Trophoblast cell (in vitro differentiated cells and primary cell): ENCODE measurements around the gene SH3BP5.
"Not testable (repeated sequence)": the region's sequence is repeated elsewhere in the genome, so short reads cannot be mapped to it uniquely, and the experiment has no call there.

Experiments used
- DNase-seq, 2 donors: peaks; one replicate each; pipeline ENCODE4 v3.0.0-alpha.2; 2016
- H2AFZ ChIP-seq: 2 replicates; pipeline ENCODE4 v1.6.1; 2013; ENCODE audit warnings: low read length, moderate library complexity, mild to moderate bottlenecking; ENCODE audit not compliant: insufficient read depth, poor library complexity
- H2AK5ac ChIP-seq: 2 replicates; pipeline ENCODE4 v1.6.1; 2013; ENCODE audit warnings: mild to moderate bottlenecking, low read length
- H2BK120ac ChIP-seq: 2 replicates; pipeline ENCODE4 v1.6.1; 2013; ENCODE audit warnings: low read length, mild to moderate bottlenecking, moderate library complexity; ENCODE audit not compliant: insufficient read depth, poor library complexity
- H2BK12ac ChIP-seq: 2 replicates; pipeline ENCODE4 v1.6.1; 2013; ENCODE audit warnings: mild to moderate bottlenecking, low read length, moderate library complexity
- H2BK5ac ChIP-seq: 2 replicates; pipeline ENCODE4 v1.6.1; 2013; ENCODE audit warnings: low read length, low read depth, moderate library complexity, mild to moderate bottlenecking; ENCODE audit not compliant: poor library complexity
- H3K14ac ChIP-seq: 2 replicates; pipeline ENCODE4 v1.6.1; 2013; ENCODE audit warnings: mild to moderate bottlenecking, low read length
- H3K18ac ChIP-seq: 2 replicates; pipeline ENCODE4 v1.6.1; 2013; ENCODE audit warnings: mild to moderate bottlenecking, low read length
- H3K23ac ChIP-seq: 2 replicates; pipeline ENCODE4 v1.6.1; 2013; ENCODE audit warnings: low read length
- H3K27ac ChIP-seq: 2 replicates; pipeline ENCODE4 v1.5.1; 2013; ENCODE audit warnings: low read depth, mild to moderate bottlenecking, inconsistent platforms, low read length, moderate library complexity
- H3K27me3 ChIP-seq: 2 replicates; pipeline ENCODE4 v1.6.1; 2013; ENCODE audit warnings: inconsistent platforms, mild to moderate bottlenecking, low read length, moderate library complexity; ENCODE audit not compliant: insufficient read depth
- H3K36me3 ChIP-seq, 2 experiments: 1 replicate in 1 of 2; 2 replicates in 1 of 2; pipeline ENCODE4 v1.6.1; 2013; ENCODE audit warnings: low read length in 2 of 2, mild to moderate bottlenecking in 2 of 2, moderate library complexity in 1 of 2; ENCODE audit not compliant: insufficient read depth in 2 of 2, control insufficient read depth in 1 of 2
- H3K4ac ChIP-seq: 2 replicates; pipeline ENCODE4 v1.6.1; 2013; ENCODE audit warnings: low read depth, mild to moderate bottlenecking, low read length, moderate library complexity
- H3K4me1 ChIP-seq, 2 experiments: 1 replicate in 1 of 2; 2 replicates in 1 of 2; pipeline ENCODE4 v1.6.1; 2013; ENCODE audit warnings: low read length in 2 of 2, mild to moderate bottlenecking in 2 of 2, moderate library complexity in 1 of 2; ENCODE audit not compliant: insufficient read depth in 2 of 2, control insufficient read depth in 1 of 2
- H3K4me2 ChIP-seq: 2 replicates; pipeline ENCODE4 v1.6.1; 2013; ENCODE audit warnings: inconsistent platforms, mild to moderate bottlenecking, low read length, moderate library complexity
- H3K4me3 ChIP-seq: 2 replicates; pipeline ENCODE4 v1.5.1; 2013; ENCODE audit warnings: mild to moderate bottlenecking, low read depth, low read length, inconsistent platforms
- H3K79me1 ChIP-seq: one replicate; pipeline ENCODE4 v1.6.1; 2013; ENCODE audit warnings: low read length
- H3K79me2 ChIP-seq: 2 replicates; pipeline ENCODE4 v1.6.1; 2013; ENCODE audit warnings: low read length, mild to moderate bottlenecking; ENCODE audit not compliant: control insufficient read depth, insufficient read depth, poor library complexity
- H3K9ac ChIP-seq: 2 replicates; pipeline ENCODE4 v1.6.1; 2013; ENCODE audit warnings: mild to moderate bottlenecking, low read length
- H3K9me3 ChIP-seq: 2 replicates; pipeline ENCODE4 v1.6.1; 2013; ENCODE audit warnings: low read depth, mild to moderate bottlenecking, control low read depth, inconsistent platforms, low read length; ENCODE audit not compliant: insufficient read depth
- H4K12ac ChIP-seq: 2 replicates; pipeline ENCODE4 v1.6.1; 2013; ENCODE audit warnings: low read depth, mild to moderate bottlenecking, low read length, moderate library complexity
- H4K8ac ChIP-seq: 2 replicates; pipeline ENCODE4 v1.6.1; 2013; ENCODE audit warnings: low read depth, mild to moderate bottlenecking, low read length, moderate library complexity
- H4K91ac ChIP-seq: one replicate; pipeline ENCODE4 v1.6.1; 2013; ENCODE audit warnings: low read depth, mild to moderate bottlenecking, low read length, moderate library complexity
- WGBS: extraction: QIAGEN DNeasy Blood & Tissue Kit; methylation state at CpG from one replicate; pipeline ENCODE4 v1.1.7; 2013; ENCODE audit warnings: missing lambda C conversion rate; ENCODE audit not compliant: insufficient read length, insufficient coverage; ENCODE audit errors: extremely low coverage; 5-methylcytosine and 5-hydroxymethylcytosine counted together

SH3BP5 gene

DNA sequence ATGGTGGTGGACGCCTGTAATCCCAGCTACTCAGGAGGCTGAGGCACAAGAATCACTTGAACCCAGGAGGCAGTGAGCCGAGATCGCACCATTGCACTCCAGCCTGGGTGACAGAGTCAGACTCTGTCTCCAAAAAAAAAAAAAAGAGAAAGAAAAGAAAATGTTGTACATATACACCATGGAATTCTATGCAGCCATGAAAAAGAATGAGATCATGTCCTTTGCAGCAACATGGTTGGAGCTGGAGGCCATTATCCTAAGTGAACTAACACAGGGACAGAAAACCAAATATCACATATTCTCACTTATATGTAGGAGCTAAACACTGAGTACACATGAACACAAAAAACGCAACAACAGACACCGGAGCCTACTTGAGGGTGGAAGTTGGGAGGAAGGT is 17.1 kb upstream of the SH3BP5 start:
- H3K23ac ChIP-seq, H3K4ac ChIP-seq, H3K36me3 ChIP-seq, H4K12ac ChIP-seq, H2AFZ ChIP-seq, H2BK12ac ChIP-seq, H2BK120ac ChIP-seq, H3K79me2 ChIP-seq, H3K14ac ChIP-seq, H3K27ac ChIP-seq, H3K18ac ChIP-seq, H3K79me1 ChIP-seq, H2BK5ac ChIP-seq, H3K27me3 ChIP-seq, H4K8ac ChIP-seq, H3K9me3 ChIP-seq, H4K91ac ChIP-seq, H3K4me2 ChIP-seq, H3K4me3 ChIP-seq, H2AK5ac ChIP-seq, DNase-seq, H3K9ac ChIP-seq, H3K4me1 ChIP-seq: not testable (repeated sequence)
- no CpG with 5 or more reads among the region's 5 CpGs for WGBS

DNA sequence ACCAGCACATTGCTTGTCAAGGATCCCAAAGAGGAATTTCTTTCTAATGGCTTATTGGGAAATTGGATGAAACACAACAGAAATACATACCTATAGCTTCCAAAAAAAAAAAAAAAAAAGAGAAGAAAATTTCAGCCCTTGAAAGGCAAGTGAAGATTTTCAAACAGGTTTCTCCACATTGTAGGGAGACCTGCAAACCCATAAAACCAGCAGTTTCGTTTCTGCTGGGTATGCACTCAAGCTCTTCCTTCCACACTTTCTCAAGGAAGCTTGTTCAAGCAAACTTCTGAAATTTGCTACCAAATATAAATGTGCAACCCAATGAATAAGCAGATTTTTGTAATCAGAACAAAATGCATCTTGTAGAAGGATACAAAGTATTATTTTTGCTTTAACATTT is 15.9 kb upstream of the SH3BP5 start:
- Histone ChIP-seq H3K27ac (peak overlapping the region; percentile 75), H3K79me2 (peaks cover 2% of the 10 kb centered on the region), H2AFZ (no peak overlapping the region), H3K14ac (no peak overlapping the region), H3K9me3 (peaks cover 7% of the 10 kb centered on the region), H3K4me2 (no peak overlapping the region), H3K36me3 (no peaks in the 10 kb centered on the region), H2AK5ac (no peak overlapping the region), H3K18ac (no peak overlapping the region), H3K23ac (no peak overlapping the region), H4K91ac (no peak overlapping the region), H3K4me1 (peaks cover 0 to 5% of the 10 kb centered on the region in 2 experiments), H3K79me1 (peaks cover 10% of the 10 kb centered on the region), H3K27me3 (no peaks in the 10 kb centered on the region), H4K12ac (no peak overlapping the region), H2BK5ac (no peak overlapping the region), H4K8ac (no peak overlapping the region), H3K9ac (no peak overlapping the region), H2BK120ac (no peak overlapping the region), H2BK12ac (no peak overlapping the region), H3K4ac (no peak overlapping the region), H3K4me3 (no peak overlapping the region)
- WGBS, result no CpG with 5 or more reads among the region's 1 CpG
- peak in 1 of 2 donors; percentile 65 for DNase-seq

DNA sequence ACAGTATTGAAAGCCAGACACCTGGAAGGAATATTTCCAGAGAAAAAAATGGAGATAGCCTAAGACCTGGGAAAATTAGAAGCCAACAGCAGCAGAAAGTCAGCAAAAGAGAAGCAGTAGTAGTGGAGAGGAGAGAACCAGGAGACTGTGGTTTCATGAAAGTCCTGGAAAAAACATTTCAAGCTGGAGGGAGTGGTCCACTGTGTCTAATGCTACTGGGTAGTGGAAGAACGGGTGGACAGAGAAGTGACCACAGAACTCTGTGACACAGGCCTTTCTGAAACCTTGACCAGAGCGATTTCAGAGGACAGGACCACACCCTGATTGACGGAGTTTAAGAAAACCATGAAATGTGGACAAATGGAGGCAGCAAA is 15.3 kb upstream of the SH3BP5 start:
- Histone ChIP-seq H3K4me3 (no peak overlapping the region), H3K9ac (no peak overlapping the region), H2BK120ac (peak overlapping the region; percentile 74), H3K27me3 (no peaks in the 10 kb centered on the region), H3K14ac (peak overlapping the region; percentile 73), H4K12ac (no peak overlapping the region), H3K27ac (peak overlapping the region; percentile 75), H3K79me2 (peaks cover 2% of the 10 kb centered on the region), H3K79me1 (peaks cover 10% of the 10 kb centered on the region), H2BK5ac (peak overlapping the region; percentile 83), H4K8ac (peak overlapping the region; percentile 32), H2AK5ac (peak overlapping the region; percentile 47), H3K9me3 (peaks cover 7% of the 10 kb centered on the region), H4K91ac (peak overlapping the region; percentile 8), H3K4me1 (peaks cover 0 to 5% of the 10 kb centered on the region in 2 experiments), H3K18ac (no peak overlapping the region), H3K23ac (no peak overlapping the region), H2AFZ (no peak overlapping the region), H3K36me3 (no peaks in the 10 kb centered on the region), H3K4ac (no peak overlapping the region), H3K4me2 (no peak overlapping the region), H2BK12ac (peak overlapping the region; percentile 90)
- WGBS, result no CpG with 5 or more reads among the region's 3 CpGs
- DNase-seq, result no peak

DNA sequence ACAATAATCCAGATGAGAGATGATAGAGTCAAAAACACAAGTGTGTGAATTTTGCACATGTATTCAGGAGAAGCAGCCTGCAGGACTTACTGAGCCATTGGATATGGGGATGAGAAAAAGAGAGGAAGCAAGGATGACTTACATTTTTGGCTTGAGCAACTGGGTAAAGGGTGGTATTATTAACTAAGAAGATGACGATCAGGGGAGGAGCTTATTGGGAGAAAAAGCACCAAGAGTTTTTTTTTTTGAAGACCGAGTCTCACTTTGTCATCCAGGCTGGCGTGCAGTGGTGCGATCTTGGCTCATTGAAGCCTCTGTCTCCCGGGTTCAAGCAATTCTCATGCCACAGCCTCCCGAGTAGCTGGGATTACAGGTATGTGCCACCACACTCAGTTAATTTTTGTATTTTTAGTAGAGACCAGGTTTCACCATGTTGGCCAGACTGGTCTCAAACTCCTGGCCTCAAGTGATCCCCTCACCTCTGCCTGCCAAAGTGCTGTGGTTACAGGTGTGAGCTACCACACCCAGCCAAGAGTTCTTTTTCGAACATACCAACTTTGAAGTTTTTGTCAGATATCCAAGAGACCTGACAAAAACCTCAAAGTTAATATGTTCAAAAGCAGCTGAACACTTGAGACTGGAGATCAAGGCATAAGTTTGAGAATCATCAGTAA is 14.8 kb upstream of the SH3BP5 start:
- H3K9me3 ChIP-seq, result peaks cover 7% of the 10 kb centered on the region
- H3K18ac ChIP-seq, result no peak overlapping the region
- H3K4ac ChIP-seq, result no peak overlapping the region
- peaks cover 0 to 5% of the 10 kb centered on the region in 2 experiments for H3K4me1 ChIP-seq
- H2AK5ac ChIP-seq, result no peak overlapping the region
- peak in 1 of 2 donors; percentile 78 for DNase-seq
- no peak overlapping the region for H4K12ac ChIP-seq
- H3K79me2 ChIP-seq, result peaks cover 2% of the 10 kb centered on the region
- H2BK5ac ChIP-seq, result peak overlapping the region; percentile 83
- H4K8ac ChIP-seq, result no peak overlapping the region
- H3K36me3 ChIP-seq, result no peaks in the 10 kb centered on the region
- H3K79me1 ChIP-seq, result peaks cover 11% of the 10 kb centered on the region
- no peak overlapping the region for H2BK12ac ChIP-seq
- H3K14ac ChIP-seq, result peak overlapping the region; percentile 54
- no peak overlapping the region for H3K4me2 ChIP-seq
- no peaks in the 10 kb centered on the region for H3K27me3 ChIP-seq
- no peak overlapping the region for H3K9ac ChIP-seq
- H3K4me3 ChIP-seq, result no peak overlapping the region
- H2AFZ ChIP-seq, result no peak overlapping the region
- H2BK120ac ChIP-seq, result peak overlapping the region; percentile 57
- no peak overlapping the region for H3K23ac ChIP-seq
- H3K27ac ChIP-seq, result peak overlapping the region; percentile 75
- WGBS, result no CpG with 5 or more reads among the region's 7 CpGs
- H4K91ac ChIP-seq, result peak overlapping the region; percentile 64
